GM19467 (cell line): ENCODE data around the gene UBE2E1.
"Not testable (repeated sequence)": the region's sequence is repeated elsewhere in the genome, so short reads cannot be mapped to it uniquely, and the experiment has no call there.

Source experiments
- ATAC-seq: cut with Tn5 transposase; IDR thresholded peaks from one replicate; pipeline ENCODE4 v1.9.1; 2021; ENCODE audit warnings: mild to moderate bottlenecking, moderate library complexity; ENCODE audit not compliant: unreplicated experiment

UBE2E1 gene

GRCh38 chr3:23915537-23916108 is 109.9 kb downstream of the UBE2E1 start:
- ATAC-seq = no peak

DNA sequence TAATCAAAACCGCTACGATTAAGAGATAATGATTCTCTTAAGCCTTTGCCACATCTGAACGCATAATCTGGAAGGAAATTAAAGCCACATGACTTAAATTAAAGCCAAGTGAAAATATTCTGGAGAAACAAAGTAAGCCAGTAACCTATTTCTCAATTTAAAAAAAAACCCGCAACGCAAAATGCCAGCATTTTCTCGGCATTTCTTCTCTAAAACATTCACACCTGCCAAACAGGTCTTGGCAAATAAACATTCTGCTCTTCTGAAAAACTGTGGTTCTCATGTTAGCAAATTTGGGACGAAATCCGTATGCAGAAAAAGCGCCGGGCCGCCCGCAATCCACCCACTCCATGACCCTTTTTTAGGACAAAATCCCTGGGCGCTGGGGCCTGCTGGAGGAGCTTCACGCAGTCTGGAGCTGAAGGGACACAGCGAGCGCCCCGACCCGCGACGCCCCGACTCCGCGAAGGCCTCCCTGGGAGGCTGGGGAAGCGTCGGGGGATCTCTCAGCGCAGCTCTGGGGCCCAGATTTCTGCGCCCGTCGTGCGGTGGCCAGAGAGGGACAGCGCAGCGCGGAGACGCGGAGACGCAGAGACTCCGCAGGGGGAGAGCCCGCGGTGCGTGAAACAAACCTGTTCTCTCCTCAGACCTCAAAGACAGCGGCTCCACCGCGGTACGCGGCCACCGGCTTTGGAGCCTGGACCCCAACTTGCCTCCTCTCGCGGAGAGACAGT is 110.6 kb downstream of the UBE2E1 start:
- peak; percentile 43 for ATAC-seq

DNA sequence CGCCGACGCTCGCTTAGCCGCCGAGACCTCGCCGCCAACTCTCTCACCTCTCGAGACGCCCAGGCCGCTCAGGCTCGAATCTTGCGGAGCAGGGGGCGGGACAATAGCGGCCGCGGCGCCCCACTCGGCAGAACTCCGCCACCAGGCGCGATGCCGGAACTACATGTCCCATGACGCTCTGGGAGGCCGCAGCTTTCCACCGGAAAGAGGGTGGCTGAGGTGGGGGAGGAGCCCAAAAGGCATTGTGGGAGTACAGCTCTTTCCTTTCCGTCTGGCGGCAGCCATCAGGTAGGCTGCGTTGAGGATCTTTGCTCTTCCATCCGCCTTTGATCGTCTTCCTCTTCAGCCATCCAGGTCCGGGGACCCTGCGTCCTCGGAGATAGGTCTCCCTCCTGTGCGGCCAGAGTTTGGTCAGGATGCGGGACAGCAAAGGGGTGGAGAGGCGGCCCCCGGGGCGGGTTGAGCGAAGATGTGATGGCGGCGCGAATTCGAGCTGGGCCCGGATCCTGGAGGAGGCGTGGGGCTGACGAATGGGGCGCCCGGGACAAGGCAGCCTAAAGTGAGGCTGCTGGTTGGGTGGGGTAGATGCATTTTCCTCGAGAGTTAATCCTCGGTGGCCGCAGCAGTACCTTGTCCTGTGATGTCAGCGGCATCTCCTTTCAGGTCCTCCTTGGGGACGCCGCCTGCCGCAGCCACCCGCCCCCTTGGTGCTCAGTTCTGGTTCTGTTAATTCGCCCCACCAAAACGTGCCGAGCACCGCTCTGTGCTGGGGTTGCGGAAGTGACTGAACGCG is 111.3 kb downstream of the UBE2E1 start, which contains the start of the genes NKIRAS1 and RPL15:
Gene NKIRAS1, minus strand, starts transcription at position 105 of the 793 bp plus-strand sequence. CDS start 6,086 bp downstream, outside the sequence.
Gene RPL15, plus strand, starts transcription at position 247 of the 793 bp plus-strand sequence. CDS start 728 bp downstream, outside the sequence.
- peak; percentile 95 for ATAC-seq

DNA sequence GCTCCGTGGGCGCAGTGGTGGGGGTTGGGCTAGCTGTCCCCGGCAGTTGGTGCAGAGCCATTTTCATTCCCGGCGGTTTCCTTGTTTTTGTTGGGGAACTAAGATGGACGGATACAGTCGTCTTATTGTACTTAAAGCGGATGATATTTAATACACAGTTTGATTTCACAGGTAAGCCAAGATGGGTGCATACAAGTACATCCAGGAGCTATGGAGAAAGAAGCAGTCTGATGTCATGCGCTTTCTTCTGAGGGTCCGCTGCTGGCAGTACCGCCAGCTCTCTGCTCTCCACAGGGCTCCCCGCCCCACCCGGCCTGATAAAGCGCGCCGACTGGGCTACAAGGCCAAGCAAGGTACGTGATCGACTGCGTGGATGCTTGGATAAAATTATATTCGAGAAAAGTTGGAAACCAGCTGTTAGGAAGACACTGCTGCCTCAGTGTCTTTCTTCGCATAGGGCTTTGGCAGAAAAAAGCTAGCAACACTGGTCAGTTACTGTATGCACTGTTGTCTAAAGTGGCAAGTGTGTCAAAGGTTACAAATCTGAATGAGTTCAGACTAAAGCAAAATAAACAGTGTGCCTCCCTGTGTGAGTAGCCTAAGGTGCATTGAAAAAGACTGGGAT is 112.0 kb downstream of the UBE2E1 start:
- not testable (repeated sequence) for ATAC-seq

DNA sequence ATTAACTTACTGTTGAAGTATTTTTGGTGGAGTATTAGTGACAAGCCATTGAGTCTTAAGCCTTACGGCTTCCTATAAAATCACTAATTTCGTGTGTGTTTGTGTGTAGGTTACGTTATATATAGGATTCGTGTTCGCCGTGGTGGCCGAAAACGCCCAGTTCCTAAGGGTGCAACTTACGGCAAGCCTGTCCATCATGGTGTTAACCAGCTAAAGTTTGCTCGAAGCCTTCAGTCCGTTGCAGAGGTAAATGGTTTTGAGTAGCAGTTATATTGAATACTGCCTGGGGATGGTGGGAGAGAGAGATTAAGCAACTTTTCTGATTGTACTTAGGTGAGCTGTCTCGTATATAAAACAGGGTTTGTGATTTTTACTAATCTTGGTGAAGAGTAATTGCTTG is 112.6 kb downstream of the UBE2E1 start:
- ATAC-seq = not testable (repeated sequence)

DNA sequence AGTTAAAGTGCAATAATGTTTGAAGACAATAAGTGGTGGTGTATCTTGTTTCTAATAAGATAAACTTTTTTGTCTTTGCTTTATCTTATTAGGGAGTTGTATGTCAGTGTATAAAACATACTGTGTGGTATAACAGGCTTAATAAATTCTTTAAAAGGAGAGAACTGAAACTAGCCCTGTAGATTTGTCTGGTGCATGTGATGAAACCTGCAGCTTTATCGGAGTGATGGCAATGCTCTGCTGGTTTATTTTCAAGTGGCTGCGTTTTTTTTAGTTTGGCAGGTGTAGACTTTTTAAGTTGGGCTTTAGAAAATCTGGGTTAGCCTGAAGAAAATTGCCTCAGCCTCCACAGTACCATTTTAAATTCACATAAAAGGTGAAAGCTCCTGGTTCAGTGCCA is 113.9 kb downstream of the UBE2E1 start:
- no peak for ATAC-seq

- no peak for ATAC-seq
These were observed 114.4 kb downstream of the UBE2E1 start for GRCh38 chr3:23920151-23920655.

DNA sequence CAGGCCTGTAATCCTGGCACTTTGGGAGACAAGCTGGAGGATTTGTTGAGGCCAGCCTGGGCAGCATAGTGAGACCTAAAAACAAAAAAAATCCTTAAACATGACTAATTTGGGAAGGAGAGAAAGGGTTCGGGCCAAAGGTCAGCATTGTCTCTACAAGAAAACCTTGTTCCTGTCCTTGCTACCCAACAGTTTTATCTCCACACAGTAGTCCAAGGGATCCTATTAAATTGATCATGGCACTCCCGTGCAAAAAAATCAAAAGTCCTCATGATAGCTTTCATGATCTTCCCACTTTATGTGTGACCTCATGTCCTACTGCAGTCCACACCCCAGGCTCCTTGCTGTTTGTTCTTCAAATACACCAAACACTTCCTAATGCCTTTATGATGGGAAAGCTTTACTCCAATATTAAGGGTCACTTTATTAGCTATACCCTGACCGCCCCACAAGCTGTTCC is 115.3 kb downstream of the UBE2E1 start:
- ATAC-seq = no peak

GRCh38 chr3:23923786-23924185 is 118.0 kb downstream of the UBE2E1 start:
- no peak for ATAC-seq

- no peak for ATAC-seq
These were observed 120.5 kb downstream of the UBE2E1 start for GRCh38 chr3:23926246-23926645.

DNA sequence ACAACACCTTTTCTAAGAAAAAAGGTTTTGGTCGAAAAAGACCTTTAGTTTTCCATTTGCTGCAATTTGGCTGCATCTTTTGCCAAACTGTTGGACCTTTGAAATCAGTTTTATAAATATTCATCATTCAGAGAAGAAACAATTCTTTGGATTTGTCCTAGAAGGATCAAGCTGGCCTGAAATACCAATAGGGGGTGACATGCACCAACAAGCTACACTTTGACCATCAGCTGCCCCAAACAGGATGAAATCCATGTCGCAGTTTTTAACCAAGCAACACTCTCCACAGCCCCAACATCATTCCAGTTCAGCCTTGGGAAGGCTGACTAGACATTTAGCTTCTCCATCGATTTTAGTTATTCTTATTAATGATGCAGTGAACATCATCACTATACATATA is 121.0 kb downstream of the UBE2E1 start:
- no peak for ATAC-seq

- ATAC-seq = no peak
These were observed 122.8 kb downstream of the UBE2E1 start for GRCh38 chr3:23928524-23928923.

GRCh38 chr3:23931597-23931996 is 125.8 kb downstream of the UBE2E1 start:
- ATAC-seq = no peak

DNA sequence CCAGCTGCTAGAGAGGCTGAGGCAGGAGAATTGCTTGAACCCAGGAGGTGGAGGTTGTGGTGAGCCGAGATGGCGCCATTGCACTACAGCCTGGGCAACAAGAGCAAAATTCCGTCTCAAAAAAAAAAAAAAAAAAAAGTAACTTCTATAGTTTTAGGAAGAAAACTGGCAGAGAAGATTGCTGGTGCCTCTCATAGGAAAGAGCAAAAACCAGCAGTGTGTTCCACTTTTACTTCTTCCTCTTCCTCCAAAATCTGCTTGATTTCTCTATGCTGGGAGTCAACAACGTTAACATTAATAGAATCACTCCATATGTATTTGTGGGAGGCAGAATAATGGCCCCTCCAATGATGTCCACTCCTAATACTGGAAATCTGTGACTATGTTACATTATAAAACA is 126.8 kb downstream of the UBE2E1 start:
- ATAC-seq = no peak

- no peak for ATAC-seq
These were observed 128.5 kb downstream of the UBE2E1 start for GRCh38 chr3:23934253-23934652.

DNA sequence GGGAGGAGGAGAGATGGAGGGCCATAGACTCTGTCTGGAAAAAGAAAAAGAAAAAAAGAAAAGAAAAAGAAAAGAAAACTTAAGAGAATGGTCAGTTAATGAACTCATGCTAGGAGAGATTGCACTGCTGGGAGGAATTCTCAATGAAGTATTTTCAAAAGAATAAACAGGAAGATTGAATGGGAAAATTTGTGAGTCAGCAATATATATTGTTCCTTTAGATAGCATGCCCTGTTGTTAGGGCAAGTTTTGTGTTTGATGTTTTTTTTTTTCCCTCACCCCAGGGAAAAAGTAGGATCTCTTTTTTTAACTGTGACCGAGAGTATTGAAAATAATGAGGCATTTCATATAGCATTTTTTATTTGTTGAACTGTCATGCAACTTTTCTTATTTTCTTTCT is 131.5 kb downstream of the UBE2E1 start:
- no peak for ATAC-seq

- ATAC-seq = no peak
These were observed 132.9 kb downstream of the UBE2E1 start for GRCh38 chr3:23938688-23939087.

- ATAC-seq = no peak
These were observed 135.0 kb downstream of the UBE2E1 start for GRCh38 chr3:23940775-23941174.
